A673 (cell line): Measurements from ENCODE around the gene MOSPD3. TPM values are rescaled to one million over a fixed set of nuclear protein-coding genes. Genes with fewer than 3 reads are reported as not detected.

Experiments
- BruUV-seq: library from RNA; stranded (reverse); fragments of 400-500 nt; replicated peaks from 2 replicates; lab custom pipeline; 2021; lab: Mats Ljungman, UMichigan
- CTCF ChIA-PET: fragments of 300-600 bp; sonication (Branson Sonifier 250); formaldehyde crosslinking; loops from one replicate; lab custom pipeline; 2022; ENCODE audit warnings: antibody characterized with exemption; lab: Charles Lee
- POLR2A ChIA-PET: fragments of 300-600 bp; sonication (Branson Sonifier 250); formaldehyde crosslinking; loops from one replicate; lab custom pipeline; 2022; ENCODE audit warnings: antibody characterized with exemption; ENCODE audit not compliant: low non-redundant PET; lab: Charles Lee
- DNase-seq: peaks from one replicate; pipeline ENCODE4 v3.0.0-alpha.2; 2015; ENCODE audit warnings: low spot score
- H3K27ac ChIP-seq: fragments of 200-600 bp; sonication (generic); 2 replicates; pipeline ENCODE4 v1.5.1; 2016; ENCODE audit warnings: mixed run types, low read depth, mild to moderate bottlenecking, mixed read lengths, antibody characterized with exemption, low read length; ENCODE audit not compliant: poor library complexity, severe bottlenecking
- H3K27me3 ChIP-seq: fragments of 200-600 bp; sonication (generic); replicated peaks from 2 replicates; pipeline ENCODE4 v1.6.1; 2017; ENCODE audit warnings: mixed run types, low read depth, mild to moderate bottlenecking, mixed read lengths, antibody characterized with exemption, low read length; ENCODE audit not compliant: insufficient read depth, poor library complexity
- H3K36me3 ChIP-seq: fragments of 200-600 bp; sonication (generic); 2 replicates; pipeline ENCODE4 v1.6.1; 2016; ENCODE audit warnings: mixed run types, mild to moderate bottlenecking, mixed read lengths, antibody characterized with exemption, low read length; ENCODE audit not compliant: insufficient read depth, poor library complexity, severe bottlenecking
- H3K4me1 ChIP-seq: fragments of 200-600 bp; sonication (generic); 2 replicates; pipeline ENCODE4 v1.6.1; 2017; ENCODE audit warnings: mixed run types, mild to moderate bottlenecking, mixed read lengths, antibody characterized with exemption, low read length; ENCODE audit not compliant: insufficient read depth, poor library complexity, severe bottlenecking
- H3K4me3 ChIP-seq: fragments of 200-600 bp; sonication (generic); 2 replicates; pipeline ENCODE4 v1.5.1; 2016; ENCODE audit warnings: low read depth, mixed run types, mild to moderate bottlenecking, mixed read lengths, low read length; ENCODE audit not compliant: poor library complexity, severe bottlenecking
- H3K9me3 ChIP-seq: fragments of 200-600 bp; sonication (generic); 2 replicates; pipeline ENCODE4 v1.6.1; 2016; ENCODE audit warnings: mixed run types, low read depth, mild to moderate bottlenecking, mixed read lengths, antibody characterized with exemption, low read length; ENCODE audit not compliant: poor library complexity, severe bottlenecking
- CTCF ChIP-seq: fragments of 300-800, 200-600 bp; sonication (generic); conservative IDR thresholded peaks from 2 replicates; pipeline ENCODE4 v1.5.1; 2017; ENCODE audit warnings: low read depth, mild to moderate bottlenecking, antibody characterized with exemption, low read length, moderate library complexity, mixed read lengths
- EZH2 ChIP-seq: fragments of 200-600 bp; sonication (generic); IDR thresholded peaks from 2 replicates; pipeline ENCODE4 v1.6.1; 2017; ENCODE audit warnings: borderline replicate concordance, low read depth, mild to moderate bottlenecking, mixed read lengths, antibody characterized with exemption, low read length; ENCODE audit not compliant: poor library complexity, severe bottlenecking
- intact Hi-C: fragments of 100-400 bp; cut with micrococcal nuclease; formaldehyde crosslinking; loops from one replicate; pipeline ENCODE4 v1.10.0; 2022; ENCODE audit not compliant: unreplicated experiment
- total RNA-seq: library from RNA; stranded (reverse); gene quantifications from 2 replicates; pipeline ENCODE4 v1.2.3, GENCODE V29; 2021

Gene MOSPD3
- total RNA-seq, 1 experiment from 2014 or later: 17.3 TPM

GRCh38 chr7:100567751-100568175 is 44.6 kb upstream of the MOSPD3 start:
- ChIA-PET POLR2A (no interaction called here), CTCF (interaction anchor here (1.6 kb wide), 1 partner anchor 8 kb away, joined by 9 read pairs; no protein-coding TSS in a partner anchor)
- DNase-seq: no peak
- Histone ChIP-seq H3K9me3 (no peaks in the 10 kb centered on the region), H3K36me3 (no peaks in the 10 kb centered on the region), H3K27ac (no peak overlapping the region), H3K4me3 (no peak overlapping the region), H3K27me3 (no peaks in the 10 kb centered on the region), H3K4me1 (peaks cover 14% of the 10 kb centered on the region)
- BruUV-seq: no TSS peak
- intact Hi-C loops: no loop called here
- no peak for TF ChIP-seq EZH2

- POLR2A ChIA-PET: no interaction called here
- CTCF ChIA-PET: interaction anchor here (1.6 kb wide), 1 partner anchor 9 kb away, joined by 9 read pairs; no protein-coding TSS in a partner anchor
- no TSS peak for BruUV-seq
- Histone ChIP-seq H3K36me3 (no peaks in the 10 kb centered on the region), H3K27me3 (no peaks in the 10 kb centered on the region), H3K4me1 (peaks cover 14% of the 10 kb centered on the region), H3K4me3 (no peak overlapping the region), H3K9me3 (no peaks in the 10 kb centered on the region), H3K27ac (no peak overlapping the region)
- TF ChIP-seq EZH2 (no peak), CTCF (no peak)
- no peak for DNase-seq
- intact Hi-C loops: no loop called here
These were observed 44.0 kb upstream of the MOSPD3 start for GRCh38 chr7:100568176-100568895.

- Histone ChIP-seq H3K27ac (no peak overlapping the region), H3K27me3 (no peaks in the 10 kb centered on the region), H3K36me3 (no peaks in the 10 kb centered on the region), H3K9me3 (no peaks in the 10 kb centered on the region), H3K4me3 (peak overlapping the region; percentile 35), H3K4me1 (peaks cover 14% of the 10 kb centered on the region)
- intact Hi-C loops: no loop called here
- DNase-seq: peak; percentile 67
- TF ChIP-seq EZH2 (no peak), CTCF (peak; percentile 50)
- ChIA-PET POLR2A (no interaction called here), CTCF (interaction anchor here (1.6 kb wide), 1 partner anchor 10 kb away, joined by 9 read pairs; no protein-coding TSS in a partner anchor)
- BruUV-seq: no TSS peak
These were observed 43.2 kb upstream of the MOSPD3 start for GRCh38 chr7:100568896-100569844.
